HCT116 (cell line): Measurements from ENCODE around the gene TMEM204.

Source experiments
- CBX3 ChIP-seq: IDR thresholded peaks from 2 replicates; pipeline ENCODE4 v1.6.1; 2012; ENCODE audit warnings: low read depth
- EZH2 ChIP-seq: fragments of 200-600 bp; sonication (generic); IDR thresholded peaks from 2 replicates; pipeline ENCODE4 v1.6.1; 2017; ENCODE audit warnings: antibody characterized with exemption, mixed run types
- EZH2phosphoT487 ChIP-seq: fragments of 200-600 bp; IDR thresholded peaks from 2 replicates; pipeline ENCODE4 v1.6.1; 2018; ENCODE audit warnings: antibody characterized with exemption, borderline replicate concordance
- MAX ChIP-seq: IDR thresholded peaks from 2 replicates; pipeline ENCODE4 v1.6.1; 2012
- POLR2A ChIP-seq: IDR thresholded peaks from 2 replicates; pipeline ENCODE4 v1.7.0; 2011; ENCODE audit warnings: borderline replicate concordance; ENCODE audit not compliant: insufficient read depth, insufficient read length; ENCODE audit errors: extremely low read depth
- POLR2AphosphoS5 ChIP-seq: IDR thresholded peaks from 2 replicates; pipeline ENCODE4 v1.6.1; 2011; ENCODE audit warnings: mild to moderate bottlenecking, low read depth, low read length, moderate library complexity
- RAD21 ChIP-seq: IDR thresholded peaks from 2 replicates; pipeline ENCODE4 v1.6.1; 2012; ENCODE audit warnings: low read depth, mild to moderate bottlenecking
- TCF7L2 ChIP-seq: IDR thresholded peaks from 2 replicates; pipeline ENCODE4 v1.7.0; 2011; ENCODE audit warnings: borderline replicate concordance, inconsistent platforms; ENCODE audit not compliant: insufficient read depth, insufficient read length; ENCODE audit errors: extremely low read depth
- ZBTB33 ChIP-seq: IDR thresholded peaks from 2 replicates; pipeline ENCODE4 v1.6.1; 2011; ENCODE audit warnings: mild to moderate bottlenecking, low read length, moderate library complexity; ENCODE audit not compliant: insufficient replicate concordance; ENCODE audit errors: extremely low read depth
- ZFX ChIP-seq: fragments of 450-650 bp; IDR thresholded peaks from 2 replicates; pipeline ENCODE4 v1.6.1; 2017

GRCh38 chr16:1511662-1512569 lies 21.6 kb upstream of the TMEM204 start:
- TF ChIP-seq POLR2AphosphoS5 (no peak), EZH2 (no peak), MAX (no peak), CBX3 (no peak), POLR2A (no peak), RAD21 (no peak), EZH2phosphoT487 (no peak), ZBTB33 (no peak), TCF7L2 (no peak), ZFX (no peak)
